Keratinocyte (primary cell): Measurements from ENCODE around the gene TBCE.

Experiments
- EZH2 ChIP-seq: IDR thresholded peaks from one replicate; pipeline ENCODE4 v1.6.1; 2012; ENCODE audit warnings: inconsistent platforms, mild to moderate bottlenecking, low read length, moderate library complexity
- TF ChIP-seq, protein P1 (sequence below), 3 experiments: IDR thresholded peaks in 1 of 3; conservative IDR thresholded peaks in 1 of 3; optimal IDR thresholded peaks in 1 of 3; 2 replicates in 2 of 3; 3 replicates in 1 of 3; pipeline versions ENCODE3 to v1.5.1; 2011; ENCODE audit warnings: low read length in 3 of 3, mild to moderate bottlenecking in 3 of 3, moderate library complexity in 2 of 3, control low read depth in 1 of 3, inconsistent platforms in 1 of 3; ENCODE audit not compliant: insufficient read depth in 2 of 3; ENCODE audit errors: extremely low read depth in 1 of 3

DNA sequence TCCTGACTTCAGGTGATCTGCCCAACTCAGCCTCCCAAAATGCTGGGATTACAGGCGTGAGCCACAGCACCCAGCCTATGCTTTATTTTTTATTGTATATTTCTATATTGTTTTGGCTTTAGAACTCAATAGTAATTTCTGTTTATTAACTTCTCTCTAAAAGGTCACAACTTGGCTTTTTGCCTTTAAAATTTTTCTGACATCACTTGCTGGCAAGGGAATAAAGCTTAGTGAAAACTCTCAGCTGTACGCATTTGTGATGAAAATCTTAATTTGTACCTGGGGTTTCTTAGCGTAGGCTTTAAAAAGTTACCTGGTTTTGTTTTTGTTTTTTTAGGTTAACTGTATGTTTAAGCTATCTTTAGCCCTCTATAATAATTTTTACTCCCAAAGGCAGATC lies 100.8 kb downstream of the TBCE start:
- TF ChIP-seq, protein P1, sequence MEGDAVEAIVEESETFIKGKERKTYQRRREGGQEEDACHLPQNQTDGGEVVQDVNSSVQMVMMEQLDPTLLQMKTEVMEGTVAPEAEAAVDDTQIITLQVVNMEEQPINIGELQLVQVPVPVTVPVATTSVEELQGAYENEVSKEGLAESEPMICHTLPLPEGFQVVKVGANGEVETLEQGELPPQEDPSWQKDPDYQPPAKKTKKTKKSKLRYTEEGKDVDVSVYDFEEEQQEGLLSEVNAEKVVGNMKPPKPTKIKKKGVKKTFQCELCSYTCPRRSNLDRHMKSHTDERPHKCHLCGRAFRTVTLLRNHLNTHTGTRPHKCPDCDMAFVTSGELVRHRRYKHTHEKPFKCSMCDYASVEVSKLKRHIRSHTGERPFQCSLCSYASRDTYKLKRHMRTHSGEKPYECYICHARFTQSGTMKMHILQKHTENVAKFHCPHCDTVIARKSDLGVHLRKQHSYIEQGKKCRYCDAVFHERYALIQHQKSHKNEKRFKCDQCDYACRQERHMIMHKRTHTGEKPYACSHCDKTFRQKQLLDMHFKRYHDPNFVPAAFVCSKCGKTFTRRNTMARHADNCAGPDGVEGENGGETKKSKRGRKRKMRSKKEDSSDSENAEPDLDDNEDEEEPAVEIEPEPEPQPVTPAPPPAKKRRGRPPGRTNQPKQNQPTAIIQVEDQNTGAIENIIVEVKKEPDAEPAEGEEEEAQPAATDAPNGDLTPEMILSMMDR (optimal IDR thresholded peaks at IDR 0.05 in 1 of 3, IDR thresholded peaks at IDR 0.05 in 1 of 3, conservative IDR thresholded peaks at IDR 0.05 in 1 of 3; ENCODE audit: extremely low read depth in 1 of 3, insufficient read depth in 2 of 3, low read length in 3 of 3), result no peak
- TF ChIP-seq EZH2, result no peak
